ENCODE data around the gene GRIN2C. TPM values are rescaled to one million over a fixed set of nuclear protein-coding genes. Genes with fewer than 3 reads are reported as not detected.

GRIN2C gene
- total RNA-seq, 1 experiment from 2014 or later: not detected

DNA sequence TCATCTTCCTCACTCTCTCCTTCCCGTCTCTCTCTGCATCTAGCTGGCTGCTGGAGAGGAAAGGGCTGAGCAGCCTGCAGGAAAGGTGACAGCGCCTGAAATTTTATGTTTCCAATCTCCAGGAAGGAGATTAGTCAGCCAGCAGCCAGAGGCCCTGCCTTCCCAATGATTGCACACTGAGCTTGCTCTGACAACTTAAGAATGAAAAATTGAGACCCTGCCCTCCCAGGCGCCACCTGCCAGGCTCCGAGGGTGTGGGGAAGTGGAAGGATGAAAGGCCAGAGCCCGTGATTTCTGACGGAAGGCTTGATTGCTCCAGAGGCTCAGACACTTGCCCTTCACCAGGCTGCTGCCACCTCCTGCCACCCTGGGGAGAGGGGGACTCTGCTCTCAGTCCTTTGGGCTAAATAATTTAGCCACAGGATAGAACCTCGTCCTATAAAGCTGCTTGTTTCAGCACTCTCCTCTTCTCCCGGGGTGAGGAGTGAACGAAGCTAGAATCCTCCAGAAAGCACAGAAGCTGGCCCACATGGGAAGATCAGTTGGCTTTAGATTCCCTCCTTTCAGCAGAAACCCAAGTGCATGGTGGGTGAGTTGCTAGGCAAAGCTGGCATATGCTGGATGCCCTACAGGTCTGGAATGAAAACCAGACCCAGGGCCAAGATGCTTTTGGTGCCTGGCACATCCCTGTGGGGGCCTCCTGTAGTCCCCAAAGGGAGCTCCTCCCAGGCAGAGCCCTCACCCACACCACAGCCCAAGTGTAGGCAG, 33.5 kb downstream of the GRIN2C start:
- no peak for DNase-seq (ENCODE audit: extremely low read depth, low read depth)

GRCh38 chr17:74824961-74825627, 34.6 kb downstream of the GRIN2C start:
- no peak for DNase-seq (ENCODE audit: extremely low read depth, low read depth)

DNA sequence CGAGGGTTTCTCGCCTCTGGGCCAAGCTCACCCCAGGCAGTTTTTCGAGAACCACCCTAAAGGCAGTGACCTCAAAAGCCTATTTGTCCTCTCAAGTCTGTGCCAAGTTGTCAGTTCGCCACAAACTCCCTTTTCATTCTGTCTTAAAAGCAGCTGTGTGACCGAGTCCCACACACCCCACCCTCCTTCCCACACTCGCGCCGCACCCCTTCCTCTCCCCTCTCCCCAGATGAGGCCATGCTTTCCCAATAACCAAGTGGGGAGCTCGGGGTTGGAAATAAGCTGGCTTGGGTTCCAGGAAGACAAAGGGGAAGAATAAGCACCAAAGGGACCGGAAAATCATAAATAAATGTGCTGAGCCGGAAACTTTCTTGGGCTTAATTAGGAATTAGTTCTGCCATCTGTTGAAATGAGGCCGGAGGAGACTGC, 36.7 kb downstream of the GRIN2C start:
- DNase-seq (ENCODE audit: extremely low read depth, low read depth): no peak

DNA sequence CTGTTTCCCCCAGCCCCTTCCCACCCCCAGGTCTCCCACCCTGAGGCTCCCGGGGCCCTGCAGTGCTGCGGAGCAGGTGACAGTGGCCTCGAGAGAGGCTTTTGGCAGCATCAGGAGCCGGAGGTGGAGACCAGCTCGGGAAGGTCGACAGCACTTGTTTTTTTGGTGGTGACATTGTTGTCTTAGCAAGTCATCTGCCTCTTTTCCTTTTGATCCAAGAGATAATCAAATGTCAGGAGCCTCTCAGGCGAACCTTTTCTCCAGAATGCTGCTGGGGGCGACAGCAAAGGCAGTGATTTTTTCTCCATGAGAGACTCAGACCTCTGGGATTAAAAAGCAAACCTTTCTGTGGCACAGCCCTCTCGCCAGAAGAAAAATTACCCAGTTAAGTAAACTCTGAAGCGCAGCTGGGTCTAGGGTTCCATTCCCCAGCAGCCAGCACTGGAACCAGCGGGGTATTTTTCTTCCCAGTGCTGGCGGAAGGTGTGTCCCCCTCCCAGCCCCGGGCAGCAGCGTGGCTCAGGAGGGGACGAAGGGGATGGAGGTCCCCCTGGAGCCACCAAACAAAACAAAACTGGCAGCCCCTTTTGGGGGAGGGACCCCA, 37.2 kb downstream of the GRIN2C start:
- no peak for DNase-seq (ENCODE audit: extremely low read depth, low read depth)

- DNase-seq (ENCODE audit: extremely low read depth, low read depth): no peak
Measured at GRCh38 chr17:74821655-74822334, 37.9 kb downstream of the GRIN2C start.

- DNase-seq (ENCODE audit: extremely low read depth, low read depth): no peak
Measured at GRCh38 chr17:74819801-74820436, 39.8 kb downstream of the GRIN2C start.

- DNase-seq (ENCODE audit: extremely low read depth, low read depth): no peak
Measured at GRCh38 chr17:74818291-74818938, 41.3 kb downstream of the GRIN2C start.

DNA sequence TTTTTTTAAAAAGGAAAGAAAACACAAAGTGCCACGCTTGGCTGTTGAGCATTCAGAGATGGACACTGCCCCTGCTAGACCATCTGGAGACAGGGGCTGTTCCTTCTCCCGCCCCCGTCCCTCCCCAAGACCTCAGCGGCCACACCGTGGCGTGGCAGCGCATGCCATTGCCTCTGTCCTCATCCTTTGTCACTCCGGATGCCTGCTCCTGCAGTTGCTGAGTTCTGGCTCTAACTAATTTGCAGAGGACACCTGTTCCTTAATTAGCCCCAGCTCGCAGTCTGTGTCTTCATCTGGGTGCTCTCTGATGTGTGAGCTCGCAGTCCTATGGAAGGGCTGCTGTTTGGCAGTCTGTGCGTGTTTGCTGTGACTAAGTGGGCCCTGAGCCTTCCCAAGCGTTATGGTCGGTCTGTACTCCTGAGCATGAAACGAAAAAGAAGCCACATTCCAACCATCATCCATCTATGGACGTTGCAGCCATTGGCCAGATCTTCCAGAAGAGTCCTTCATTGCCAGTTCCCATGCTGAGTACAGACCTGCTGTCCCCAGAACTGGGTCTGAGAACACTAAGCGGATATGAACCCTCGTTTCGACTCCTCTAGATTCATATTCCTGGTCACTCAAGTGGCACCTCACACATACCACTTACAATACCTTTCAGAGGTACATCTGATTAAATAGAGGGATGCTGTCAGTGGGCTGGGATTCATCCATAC, 42.6 kb downstream of the GRIN2C start:
- no peak for DNase-seq (ENCODE audit: extremely low read depth, low read depth)

GRCh38 chr17:74815550-74816370, 43.9 kb downstream of the GRIN2C start:
- DNase-seq (ENCODE audit: extremely low read depth, low read depth): no peak

- DNase-seq (ENCODE audit: extremely low read depth, low read depth): no peak
Measured at GRCh38 chr17:74815067-74815466, 44.6 kb downstream of the GRIN2C start.

DNA sequence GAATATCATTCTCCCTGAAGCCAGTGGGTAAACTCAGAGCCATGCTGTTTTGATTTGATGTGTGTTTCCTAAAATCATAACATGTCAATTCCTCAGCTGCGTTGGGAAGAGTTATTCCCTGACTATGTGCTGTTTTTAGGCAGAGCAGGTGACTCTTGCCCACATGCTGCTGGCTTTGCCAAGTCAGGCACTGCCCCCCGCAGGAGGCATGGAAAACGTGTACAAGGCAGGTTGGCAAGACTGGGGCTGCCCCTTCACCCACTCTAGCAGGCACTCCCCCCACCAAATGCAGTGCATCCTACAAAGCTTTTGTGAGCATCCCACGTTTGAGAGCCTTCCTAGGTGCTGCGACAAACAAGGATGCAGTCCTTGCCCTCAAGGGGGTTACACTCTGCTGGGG, 45.2 kb downstream of the GRIN2C start:
- no peak for DNase-seq (ENCODE audit: extremely low read depth, low read depth)

GRCh38 chr17:74812109-74813009, 47.3 kb downstream of the GRIN2C start:
- DNase-seq (ENCODE audit: extremely low read depth, low read depth): no peak

GRCh38 chr17:74810699-74811485, 48.8 kb downstream of the GRIN2C start:
- no peak for DNase-seq (ENCODE audit: extremely low read depth, low read depth)

DNA sequence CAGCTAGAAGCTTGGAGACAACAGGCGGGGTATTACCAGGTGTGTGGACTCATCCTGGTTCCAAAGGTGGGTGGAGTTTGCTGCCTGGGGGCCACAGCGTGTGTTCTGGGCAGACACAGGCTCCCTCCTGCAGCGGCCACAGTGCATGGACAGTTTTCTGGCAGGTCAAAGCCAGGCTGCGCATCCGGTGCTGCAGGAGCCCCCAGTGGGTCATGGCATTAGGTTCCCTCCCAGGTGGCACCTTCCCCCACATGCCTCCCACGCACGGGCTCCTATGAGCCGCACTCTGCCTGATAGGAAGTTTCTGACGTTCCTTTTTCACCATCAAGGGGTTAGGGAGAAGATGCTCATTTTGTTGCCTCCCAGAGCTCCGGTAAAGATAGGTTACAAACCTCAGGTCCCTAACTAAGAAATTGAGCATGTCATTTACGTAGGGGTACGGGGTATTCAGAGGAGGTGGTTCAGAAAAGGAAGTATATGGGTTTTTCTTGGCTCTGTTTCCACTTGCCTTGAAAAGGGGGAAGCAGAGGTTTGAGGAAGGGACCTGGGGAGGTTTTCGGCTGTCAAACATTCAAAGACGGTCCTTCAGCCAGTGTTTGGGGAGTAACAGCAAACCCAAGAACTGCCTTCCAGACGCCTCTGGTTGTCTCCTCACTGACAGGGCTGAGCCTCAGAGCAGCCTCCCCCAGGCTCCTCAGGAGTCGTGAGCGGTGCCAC, 50.8 kb downstream of the GRIN2C start:
- DNase-seq (ENCODE audit: extremely low read depth, low read depth): no peak

GRCh38 chr17:74807925-74808324, 51.8 kb downstream of the GRIN2C start:
- DNase-seq (ENCODE audit: extremely low read depth, low read depth): no peak

- DNase-seq (ENCODE audit: extremely low read depth, low read depth): no peak
Measured at GRCh38 chr17:74807441-74807840, 52.2 kb downstream of the GRIN2C start.

Data from NCI-H460 (cell line).